ENCODE results near the gene HOXD3. TPM values are rescaled to one million over a fixed set of nuclear protein-coding genes. Genes with fewer than 3 reads are reported as not detected.

HOXD3 gene
- polyA plus RNA-seq, 1 experiment, result not detected

GRCh38 chr2:176147800-176148496 lies 9.2 kb upstream of the HOXD3 start:
- ChIA-PET POLR2A (no interaction called here), CTCF (no interaction called here)
- Histone ChIP-seq H3K4me3 (ENCODE audit: low read depth, low read length) (no peak overlapping the region), H3K9me3 (ENCODE audit: control insufficient read depth, insufficient read depth, low read length) (peaks cover 4% of the 10 kb centered on the region; the same call in 1 of the 2 replicates), H3K27me3 (ENCODE audit: control insufficient read depth, insufficient read depth, low read length) (peaks cover 86% of the 10 kb centered on the region), H3K27ac (ENCODE audit: low read depth, low read length) (no peak overlapping the region)
- no peak for TF ChIP-seq CTCF (IDR thresholded peaks at IDR 0.05; ENCODE audit: low read depth, low read length)
- DNase-seq (ENCODE audit: low read depth, low spot score), result no peak

- TF ChIP-seq CTCF (IDR thresholded peaks at IDR 0.05; ENCODE audit: low read depth, low read length), result no peak
- Histone ChIP-seq H3K4me3 (ENCODE audit: low read depth, low read length) (no peak overlapping the region), H3K27ac (ENCODE audit: low read depth, low read length) (no peak overlapping the region), H3K27me3 (ENCODE audit: control insufficient read depth, insufficient read depth, low read length) (peaks cover 83% of the 10 kb centered on the region), H3K9me3 (ENCODE audit: control insufficient read depth, insufficient read depth, low read length) (peaks cover 4% of the 10 kb centered on the region; the same call in 1 of the 2 replicates)
- DNase-seq (ENCODE audit: low read depth, low spot score), result no peak
- CTCF ChIA-PET, result no interaction called here
- POLR2A ChIA-PET, result no interaction called here
These were observed 8.2 kb upstream of the HOXD3 start for GRCh38 chr2:176148751-176149421.

- no peak for DNase-seq (ENCODE audit: low read depth, low spot score)
- no peak overlapping the region for H3K27ac ChIP-seq (ENCODE audit: low read depth, low read length)
- no peak for TF ChIP-seq CTCF (IDR thresholded peaks at IDR 0.05; ENCODE audit: low read depth, low read length)
- ChIA-PET POLR2A (no interaction called here), CTCF (interaction anchor here (1.6 kb wide), 1 partner anchor 22 kb away, joined by 3 read pairs; no protein-coding TSS in a partner anchor)
- peaks cover 4% of the 10 kb centered on the region; the same call in 1 of the 2 replicates for H3K9me3 ChIP-seq (ENCODE audit: control insufficient read depth, insufficient read depth, low read length)
- H3K27me3 ChIP-seq (ENCODE audit: control insufficient read depth, insufficient read depth, low read length), result peaks cover 90% of the 10 kb centered on the region
- no peak overlapping the region for H3K4me3 ChIP-seq (ENCODE audit: low read depth, low read length)
These were observed 7.6 kb upstream of the HOXD3 start for GRCh38 chr2:176149481-176149938.

- CTCF ChIA-PET, result interaction anchor here (1.3 to 1.6 kb wide), 2 partner anchors 10 to 23 kb away, joined by 3 to 11 read pairs; no protein-coding TSS in a partner anchor
- H3K27ac ChIP-seq (ENCODE audit: low read depth, low read length), result no peak overlapping the region
- no peak for DNase-seq (ENCODE audit: low read depth, low spot score)
- H3K27me3 ChIP-seq (ENCODE audit: control insufficient read depth, insufficient read depth, low read length), result peaks cover 94% of the 10 kb centered on the region
- POLR2A ChIA-PET, result no interaction called here
- no peak for TF ChIP-seq CTCF (IDR thresholded peaks at IDR 0.05; ENCODE audit: low read depth, low read length)
- peaks cover 4% of the 10 kb centered on the region; the same call in 1 of the 2 replicates for H3K9me3 ChIP-seq (ENCODE audit: control insufficient read depth, insufficient read depth, low read length)
- no peak overlapping the region for H3K4me3 ChIP-seq (ENCODE audit: low read depth, low read length)
These were observed 7.0 kb upstream of the HOXD3 start for GRCh38 chr2:176149939-176150583.
